GM12801 (cell line): ENCODE data around the gene THRSP.

Experiments used
- TF ChIP-seq, protein P1 (sequence below): IDR thresholded peaks from one replicate; pipeline ENCODE4 v1.5.1; 2011; ENCODE audit warnings: control low read depth; ENCODE audit not compliant: insufficient read length; ENCODE audit errors: extremely low read depth

Gene THRSP

DNA sequence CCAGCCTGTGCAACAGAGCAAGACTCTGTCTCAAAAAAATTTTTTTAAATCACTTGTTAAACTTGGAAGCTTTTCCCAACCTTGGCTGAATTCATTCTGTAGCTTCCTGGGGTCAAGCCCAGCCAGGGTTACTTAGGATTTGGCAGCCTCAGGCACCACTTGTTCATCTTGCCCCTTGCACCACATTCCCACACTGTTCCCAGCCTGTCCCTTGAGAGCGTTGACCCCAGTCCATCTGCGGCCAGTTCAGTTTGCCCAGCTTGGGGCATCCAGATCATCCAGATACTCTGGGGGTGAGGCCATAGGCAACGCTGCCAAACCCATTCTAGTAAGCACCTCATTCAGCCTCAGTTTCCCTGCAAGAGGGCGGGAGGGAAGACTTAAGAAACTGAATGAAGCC is 8.7 kb upstream of the THRSP start:
- TF ChIP-seq, protein P1, sequence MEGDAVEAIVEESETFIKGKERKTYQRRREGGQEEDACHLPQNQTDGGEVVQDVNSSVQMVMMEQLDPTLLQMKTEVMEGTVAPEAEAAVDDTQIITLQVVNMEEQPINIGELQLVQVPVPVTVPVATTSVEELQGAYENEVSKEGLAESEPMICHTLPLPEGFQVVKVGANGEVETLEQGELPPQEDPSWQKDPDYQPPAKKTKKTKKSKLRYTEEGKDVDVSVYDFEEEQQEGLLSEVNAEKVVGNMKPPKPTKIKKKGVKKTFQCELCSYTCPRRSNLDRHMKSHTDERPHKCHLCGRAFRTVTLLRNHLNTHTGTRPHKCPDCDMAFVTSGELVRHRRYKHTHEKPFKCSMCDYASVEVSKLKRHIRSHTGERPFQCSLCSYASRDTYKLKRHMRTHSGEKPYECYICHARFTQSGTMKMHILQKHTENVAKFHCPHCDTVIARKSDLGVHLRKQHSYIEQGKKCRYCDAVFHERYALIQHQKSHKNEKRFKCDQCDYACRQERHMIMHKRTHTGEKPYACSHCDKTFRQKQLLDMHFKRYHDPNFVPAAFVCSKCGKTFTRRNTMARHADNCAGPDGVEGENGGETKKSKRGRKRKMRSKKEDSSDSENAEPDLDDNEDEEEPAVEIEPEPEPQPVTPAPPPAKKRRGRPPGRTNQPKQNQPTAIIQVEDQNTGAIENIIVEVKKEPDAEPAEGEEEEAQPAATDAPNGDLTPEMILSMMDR = no peak

DNA sequence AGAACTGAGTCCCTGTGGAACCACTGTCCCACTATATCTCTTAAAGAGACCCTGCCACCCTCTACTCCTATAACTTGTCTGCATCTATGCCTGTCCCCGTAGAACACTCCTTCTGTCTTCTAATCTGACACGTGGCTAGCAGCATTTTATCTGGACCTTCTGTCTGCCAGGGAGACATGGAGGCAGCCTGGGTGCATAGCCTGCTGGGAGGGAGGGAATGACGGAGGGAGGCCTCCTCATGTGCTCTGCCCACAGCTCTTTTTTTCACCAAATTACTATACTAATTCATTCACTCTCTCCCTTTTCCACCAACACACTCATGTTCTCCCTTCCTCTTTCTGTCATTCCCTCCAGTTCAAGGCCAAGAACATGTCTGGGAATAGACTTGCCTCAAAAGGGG is 7.6 kb upstream of the THRSP start:
- TF ChIP-seq, protein P1 = no peak

DNA sequence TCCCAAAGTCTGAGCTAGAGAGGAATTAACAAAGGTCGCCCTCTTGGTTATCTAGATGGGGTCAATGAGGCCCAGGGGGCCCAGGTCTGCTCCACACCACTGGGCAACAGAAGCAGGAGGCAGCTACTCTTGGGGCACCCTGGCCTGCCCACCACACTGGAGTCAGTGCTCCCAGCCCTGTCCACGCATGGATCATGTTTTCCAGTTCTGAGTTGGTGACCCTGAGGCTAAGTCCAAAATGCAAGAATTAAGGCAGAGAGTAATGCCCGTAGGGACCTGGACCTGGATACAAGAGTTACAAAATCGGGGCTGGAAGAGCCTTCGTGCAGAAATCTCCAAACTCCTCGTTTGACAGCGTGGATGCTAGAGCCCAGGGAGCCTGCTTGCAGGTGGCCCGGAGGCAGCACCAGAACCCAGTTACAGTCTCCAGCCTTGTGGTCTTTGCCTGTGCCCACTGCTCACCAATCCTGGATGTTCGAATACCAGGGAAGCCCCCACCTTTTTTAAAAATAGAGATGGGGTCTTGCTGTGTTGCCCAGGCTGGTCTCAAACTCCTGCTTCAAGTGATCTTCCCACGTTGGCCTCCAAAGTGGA is 6.1 kb upstream of the THRSP start:
- TF ChIP-seq, protein P1 = no peak

DNA sequence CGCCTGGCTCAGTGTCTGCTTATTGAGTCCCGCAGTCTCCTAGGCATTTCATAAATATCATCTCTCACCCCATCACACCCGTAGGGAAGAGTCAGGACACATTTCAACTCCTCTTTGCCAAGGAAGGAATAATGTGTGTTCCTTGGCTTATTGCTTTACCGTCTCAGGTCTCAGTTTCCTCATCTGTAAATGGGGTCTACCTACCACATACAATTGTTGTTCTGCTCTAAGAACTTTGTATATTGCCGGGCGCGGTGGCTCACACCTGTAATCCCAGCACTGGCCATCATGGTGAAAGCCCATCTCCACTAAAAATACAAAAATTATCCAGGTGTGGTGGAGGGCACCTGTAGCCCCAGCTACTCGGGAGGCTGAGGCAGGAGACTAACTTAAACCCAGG is 3.1 kb upstream of the THRSP start:
- TF ChIP-seq, protein P1 = no peak

DNA sequence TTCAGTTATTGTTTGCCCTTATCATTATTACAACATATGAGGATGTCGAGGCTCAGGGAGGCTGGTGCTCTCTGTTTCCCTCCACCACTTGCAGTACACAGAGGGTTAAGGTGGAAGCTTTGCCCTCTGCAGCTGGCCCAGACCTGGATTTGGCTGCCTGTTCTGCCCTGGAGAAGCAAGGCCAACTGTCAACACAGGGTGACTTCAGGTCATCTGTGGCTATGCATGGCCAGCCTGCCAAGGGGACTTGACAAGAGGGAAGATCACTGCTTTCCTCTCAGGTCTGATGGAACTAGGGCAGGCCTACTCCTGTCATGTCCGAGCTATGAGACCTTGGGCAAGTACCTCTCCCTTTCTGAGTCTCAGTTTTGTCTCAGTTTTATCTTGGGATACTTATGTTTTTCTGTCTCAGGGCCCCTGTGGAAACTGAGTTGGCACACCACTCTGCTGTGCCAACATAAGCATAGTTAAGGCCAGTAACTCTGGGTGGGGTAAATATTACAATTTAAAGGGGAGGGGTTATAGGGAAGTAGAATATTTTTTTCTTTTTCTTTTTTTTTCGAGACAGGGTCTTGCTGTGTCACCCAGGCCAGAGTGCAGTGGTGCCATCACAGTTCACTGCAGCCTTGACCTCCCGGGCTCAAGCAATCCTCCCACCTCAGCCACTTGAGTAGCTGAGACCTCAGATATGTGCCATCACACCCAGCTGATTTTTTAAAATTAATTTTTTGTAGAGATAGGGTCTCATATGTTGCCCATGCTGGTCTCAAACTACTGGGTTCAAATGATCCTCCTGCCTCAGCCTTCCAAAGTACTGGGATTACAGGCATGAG is 2.4 kb upstream of the THRSP start:
- TF ChIP-seq, protein P1 = no peak

DNA sequence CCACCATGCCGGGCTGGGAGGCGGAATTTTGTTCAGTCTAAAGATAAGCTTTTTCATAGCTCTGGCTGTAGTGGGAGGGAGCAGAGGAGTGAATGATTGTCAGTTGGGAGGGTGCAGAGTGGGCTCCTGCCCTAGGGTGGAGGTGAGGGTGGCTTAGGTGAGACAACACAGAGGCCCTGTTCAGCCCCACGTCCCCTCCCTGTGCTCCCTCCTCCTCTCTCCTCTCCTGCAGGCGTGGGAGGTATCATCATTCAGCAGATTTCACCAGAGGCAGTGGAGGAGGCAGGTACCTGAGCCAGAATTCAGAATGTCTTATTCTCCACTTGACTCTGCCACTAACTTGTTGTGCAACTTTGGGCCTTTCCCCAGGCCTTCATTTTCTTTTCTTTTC is 1.7 kb upstream of the THRSP start:
- TF ChIP-seq, protein P1 = no peak

DNA sequence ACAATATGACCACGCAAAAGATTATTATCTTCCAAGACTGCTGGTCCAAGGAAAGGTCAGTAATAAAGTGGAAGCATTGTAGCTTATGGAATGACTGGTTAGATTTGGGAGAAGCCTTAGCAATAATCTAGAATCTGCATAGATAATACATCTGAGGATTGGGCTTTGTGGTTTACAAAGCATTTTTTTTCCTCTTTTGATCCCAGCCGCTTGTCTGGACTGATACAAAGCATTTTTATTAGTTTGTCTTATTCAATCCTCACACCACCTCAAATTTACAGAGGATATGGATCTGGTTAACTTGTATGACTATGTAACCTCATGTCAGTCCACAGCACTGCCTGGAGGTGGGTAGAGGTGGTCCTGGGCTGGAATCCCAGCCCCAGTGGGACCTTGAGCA is 990 bp upstream of the THRSP start:
- TF ChIP-seq, protein P1 = no peak
